ENCODE measurements around the gene CDH4. TPM values are rescaled to one million over a fixed set of nuclear protein-coding genes. Genes with fewer than 3 reads are reported as not detected.

CDH4 gene
- total RNA-seq, 1 donor from 2014 or later = not detected

GRCh38 chr20:61780066-61780465, 528.0 kb downstream of the CDH4 start:
- H3K27ac ChIP-seq = no peak overlapping the region
- intact Hi-C loops (cut with DNase I) = no loop called here
- H3K36me3 ChIP-seq = no peaks in the 10 kb centered on the region
- H3K4me3 ChIP-seq = no peak overlapping the region
- DNase-seq (ENCODE audit: low spot score in 2 of 2) = no peak
- H3K27me3 ChIP-seq = no peaks in the 10 kb centered on the region
- no peaks in the 10 kb centered on the region for H3K4me1 ChIP-seq
- TF ChIP-seq CTCF (IDR thresholded peaks at IDR 0.05) = no peak
- no peaks in the 10 kb centered on the region for H3K9me3 ChIP-seq

GRCh38 chr20:61784801-61785566, 532.9 kb downstream of the CDH4 start:
- DNase-seq (ENCODE audit: low spot score in 2 of 2) = no peak

GRCh38 chr20:61785567-61785816, 533.4 kb downstream of the CDH4 start:
- no peak overlapping the region for H3K4me3 ChIP-seq
- H3K36me3 ChIP-seq = no peaks in the 10 kb centered on the region
- H3K4me1 ChIP-seq = no peaks in the 10 kb centered on the region
- no peak overlapping the region for H3K27ac ChIP-seq
- no peaks in the 10 kb centered on the region for H3K9me3 ChIP-seq
- DNase-seq (ENCODE audit: low spot score in 2 of 2) = no peak
- intact Hi-C loops (cut with DNase I) = no loop called here
- H3K27me3 ChIP-seq = no peaks in the 10 kb centered on the region
- no peak for TF ChIP-seq CTCF (IDR thresholded peaks at IDR 0.05)

More at GRCh38 chr20:61784801-61785566, 532.9 kb downstream of the CDH4 start:
- H3K27me3 ChIP-seq = no peaks in the 10 kb centered on the region
- H3K4me3 ChIP-seq = no peak overlapping the region
- H3K4me1 ChIP-seq = no peaks in the 10 kb centered on the region
- no peak for TF ChIP-seq CTCF (IDR thresholded peaks at IDR 0.05)
- no peaks in the 10 kb centered on the region for H3K9me3 ChIP-seq
- no peak overlapping the region for H3K27ac ChIP-seq
- intact Hi-C loops (cut with DNase I) = no loop called here
- no peaks in the 10 kb centered on the region for H3K36me3 ChIP-seq

- no peak for DNase-seq (ENCODE audit: low spot score in 2 of 2)
- no peak overlapping the region for H3K27ac ChIP-seq
- TF ChIP-seq CTCF (IDR thresholded peaks at IDR 0.05) = no peak
Measured at GRCh38 chr20:61786230-61786629, 534.2 kb downstream of the CDH4 start.

GRCh38 chr20:61788343-61788742, 536.3 kb downstream of the CDH4 start:
- no peaks in the 10 kb centered on the region for H3K4me1 ChIP-seq
- H3K27ac ChIP-seq = no peak overlapping the region
- no peak for TF ChIP-seq CTCF (IDR thresholded peaks at IDR 0.05)
- H3K27me3 ChIP-seq = no peaks in the 10 kb centered on the region
- no peaks in the 10 kb centered on the region for H3K9me3 ChIP-seq
- no peaks in the 10 kb centered on the region for H3K36me3 ChIP-seq
- no peak overlapping the region for H3K4me3 ChIP-seq
- no peak for DNase-seq (ENCODE audit: low spot score in 2 of 2)
- intact Hi-C loops (cut with DNase I) = no loop called here

More at GRCh38 chr20:61786230-61786629, 534.2 kb downstream of the CDH4 start:
- Histone ChIP-seq H3K4me1 (no peaks in the 10 kb centered on the region), H3K9me3 (no peaks in the 10 kb centered on the region), H3K27me3 (no peaks in the 10 kb centered on the region), H3K4me3 (no peak overlapping the region), H3K36me3 (no peaks in the 10 kb centered on the region)
- intact Hi-C loops (cut with DNase I) = no loop called here

GRCh38 chr20:61789329-61789728, 537.3 kb downstream of the CDH4 start:
- no peaks in the 10 kb centered on the region for H3K9me3 ChIP-seq
- intact Hi-C loops (cut with DNase I) = no loop called here
- H3K27ac ChIP-seq = no peak overlapping the region
- no peak for TF ChIP-seq CTCF (IDR thresholded peaks at IDR 0.05)
- H3K36me3 ChIP-seq = no peaks in the 10 kb centered on the region
- H3K27me3 ChIP-seq = no peaks in the 10 kb centered on the region
- no peaks in the 10 kb centered on the region for H3K4me1 ChIP-seq
- no peak for DNase-seq (ENCODE audit: low spot score in 2 of 2)
- H3K4me3 ChIP-seq = no peak overlapping the region
